ENCODE results near the gene SETBP1.
A peak's percentile ranks its signal among the peaks of the same experiment; 100 is the strongest.

The SETBP1 gene

DNA sequence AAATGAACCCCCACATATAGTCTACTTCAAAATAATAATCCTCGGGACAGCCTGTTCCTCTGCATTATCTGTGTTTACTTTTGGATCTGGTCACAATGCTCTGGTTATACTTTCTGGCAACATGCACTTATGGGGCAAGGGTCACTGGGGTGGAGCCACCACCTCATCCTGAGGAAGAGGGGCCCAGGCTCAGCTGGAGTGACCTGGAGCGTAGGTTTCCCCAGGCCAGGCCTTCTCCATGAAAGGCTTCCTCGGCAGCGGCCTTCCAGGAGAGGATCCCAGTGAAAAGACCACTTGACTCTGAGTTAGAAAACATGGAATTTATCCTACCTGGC is 237.4 kb downstream of the SETBP1 start:
- no peaks in the 10 kb centered on the region for H3K36me3 ChIP-seq (ENCODE audit: control insufficient read depth, insufficient read depth, low read length)
- no peaks in the 10 kb centered on the region for H3K9me3 ChIP-seq (ENCODE audit: control insufficient read depth, low read length)
- H3K4me1 ChIP-seq (ENCODE audit: control insufficient read depth, insufficient read depth, low read length) = no peaks in the 10 kb centered on the region
- no peak overlapping the region for H3K4me3 ChIP-seq (ENCODE audit: insufficient read depth, low read depth, low read length)
- H3K27ac ChIP-seq (ENCODE audit: insufficient read depth, low read depth, low read length, poor library complexity, severe bottlenecking) = no peak overlapping the region
- WGBS, 2 experiments = 90 to 94% methylated on average over 4 of the region's 4 CpGs
- no peaks in the 10 kb centered on the region for H3K27me3 ChIP-seq (ENCODE audit: control insufficient read depth, insufficient read depth, low read length, poor library complexity, severe bottlenecking)

DNA sequence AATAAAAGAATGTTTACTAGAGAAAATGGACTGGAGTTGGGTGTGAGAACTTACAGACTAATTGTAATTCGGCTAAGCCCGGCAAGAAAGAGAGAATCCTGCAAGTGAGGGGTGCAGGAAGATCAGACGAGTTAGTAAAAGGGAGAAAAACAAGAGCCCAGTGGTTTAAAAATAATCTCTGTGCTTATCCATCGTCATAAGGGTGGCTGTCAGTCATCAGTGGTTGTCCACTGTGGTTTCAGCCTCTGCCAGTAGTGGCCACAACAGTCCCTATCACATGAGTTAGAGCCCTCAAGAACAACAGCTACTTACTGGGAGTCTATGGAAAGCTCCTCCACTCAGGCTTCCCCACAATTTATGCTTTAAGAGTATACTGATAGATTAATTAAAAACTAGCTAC is 239.8 kb downstream of the SETBP1 start:
- H3K4me3 ChIP-seq (ENCODE audit: insufficient read depth, low read depth, low read length) = no peak overlapping the region
- 94 to 99% methylated on average over 4 of the region's 4 CpGs for WGBS, 2 experiments
- H3K36me3 ChIP-seq (ENCODE audit: control insufficient read depth, insufficient read depth, low read length) = no peaks in the 10 kb centered on the region
- no peak overlapping the region for H3K27ac ChIP-seq (ENCODE audit: insufficient read depth, low read depth, low read length, poor library complexity, severe bottlenecking)
- H3K9me3 ChIP-seq (ENCODE audit: control insufficient read depth, low read length) = no peaks in the 10 kb centered on the region
- no peaks in the 10 kb centered on the region for H3K4me1 ChIP-seq (ENCODE audit: control insufficient read depth, insufficient read depth, low read length)
- no peaks in the 10 kb centered on the region for H3K27me3 ChIP-seq (ENCODE audit: control insufficient read depth, insufficient read depth, low read length, poor library complexity, severe bottlenecking)

GRCh38 chr18:44921974-44922373 is 241.3 kb downstream of the SETBP1 start:
- Histone ChIP-seq H3K4me3 (ENCODE audit: insufficient read depth, low read depth, low read length) (no peak overlapping the region), H3K36me3 (ENCODE audit: control insufficient read depth, insufficient read depth, low read length) (no peaks in the 10 kb centered on the region), H3K27ac (ENCODE audit: insufficient read depth, low read depth, low read length, poor library complexity, severe bottlenecking) (no peak overlapping the region), H3K4me1 (ENCODE audit: control insufficient read depth, insufficient read depth, low read length) (no peaks in the 10 kb centered on the region), H3K27me3 (ENCODE audit: control insufficient read depth, insufficient read depth, low read length, poor library complexity, severe bottlenecking) (no peaks in the 10 kb centered on the region), H3K9me3 (ENCODE audit: control insufficient read depth, low read length) (no peaks in the 10 kb centered on the region)
- 94 to 100% methylated on average over 1 to 3 of the region's 3 CpGs for WGBS, 2 experiments

DNA sequence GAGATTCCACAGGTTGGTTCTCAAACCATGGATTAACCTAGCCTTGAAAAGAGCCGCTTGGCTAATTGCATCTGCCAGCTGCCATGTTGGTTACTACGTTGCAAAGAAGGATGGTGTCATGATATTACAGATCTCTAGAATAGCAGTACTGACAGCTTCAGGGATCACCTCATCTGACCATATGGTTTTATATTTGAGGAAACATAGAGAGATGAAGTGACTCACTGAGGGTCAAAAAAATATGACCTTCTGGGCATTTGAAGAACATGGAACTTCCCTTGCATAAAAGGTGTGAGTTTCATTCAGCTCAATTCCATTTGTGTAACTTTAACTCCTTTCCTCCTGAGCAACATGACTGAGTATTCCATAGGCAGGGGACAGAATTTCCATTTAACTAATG is 242.3 kb downstream of the SETBP1 start:
- WGBS, 2 experiments = 92 to 96% methylated on average over 2 of the region's 2 CpGs
- Histone ChIP-seq H3K36me3 (ENCODE audit: control insufficient read depth, insufficient read depth, low read length) (no peaks in the 10 kb centered on the region), H3K4me3 (ENCODE audit: insufficient read depth, low read depth, low read length) (no peak overlapping the region), H3K9me3 (ENCODE audit: control insufficient read depth, low read length) (no peaks in the 10 kb centered on the region), H3K27me3 (ENCODE audit: control insufficient read depth, insufficient read depth, low read length, poor library complexity, severe bottlenecking) (no peaks in the 10 kb centered on the region), H3K27ac (ENCODE audit: insufficient read depth, low read depth, low read length, poor library complexity, severe bottlenecking) (no peak overlapping the region), H3K4me1 (ENCODE audit: control insufficient read depth, insufficient read depth, low read length) (no peaks in the 10 kb centered on the region)

DNA sequence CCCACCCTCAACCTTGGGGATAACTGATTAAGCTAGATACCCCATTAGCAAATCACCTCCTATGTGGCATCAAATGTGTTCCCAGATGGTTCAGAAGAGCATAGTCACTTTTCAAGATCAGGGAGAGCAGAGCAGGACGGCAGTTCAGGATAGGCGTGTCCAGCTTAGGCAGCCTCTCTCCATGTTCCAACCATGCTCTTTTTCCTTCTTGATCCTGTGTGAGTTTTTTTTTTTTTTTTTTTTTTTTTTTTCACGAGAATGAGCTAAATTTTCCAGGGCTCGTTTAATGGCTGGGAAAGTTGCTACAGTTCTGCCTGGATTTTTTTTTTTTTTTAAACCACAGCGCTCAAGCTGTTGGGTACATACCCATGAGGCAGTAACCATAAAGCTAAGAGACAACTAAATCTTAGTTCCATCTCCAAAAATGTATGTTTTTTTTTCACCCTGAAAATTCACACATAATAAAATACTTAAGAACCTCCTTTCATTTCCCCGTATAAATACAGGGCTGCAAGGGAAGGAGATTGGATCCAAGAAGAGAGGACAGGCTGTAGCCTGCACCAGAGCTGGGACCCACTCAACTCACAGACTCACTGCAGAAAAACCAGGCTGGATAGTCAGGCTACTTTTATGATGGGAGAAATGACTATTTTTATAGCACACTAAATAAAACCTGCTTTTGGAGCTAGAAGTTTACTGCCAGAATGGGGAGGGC is 244.3 kb downstream of the SETBP1 start:
- Histone ChIP-seq H3K27ac (ENCODE audit: insufficient read depth, low read depth, low read length, poor library complexity, severe bottlenecking) (no peak overlapping the region), H3K36me3 (ENCODE audit: control insufficient read depth, insufficient read depth, low read length) (no peaks in the 10 kb centered on the region), H3K4me3 (ENCODE audit: insufficient read depth, low read depth, low read length) (no peak overlapping the region), H3K27me3 (ENCODE audit: control insufficient read depth, insufficient read depth, low read length, poor library complexity, severe bottlenecking) (no peaks in the 10 kb centered on the region), H3K9me3 (ENCODE audit: control insufficient read depth, low read length) (no peaks in the 10 kb centered on the region), H3K4me1 (ENCODE audit: control insufficient read depth, insufficient read depth, low read length) (no peaks in the 10 kb centered on the region)
- WGBS, 2 experiments = 89 to 92% methylated on average over 5 to 6 of the region's 6 CpGs

DNA sequence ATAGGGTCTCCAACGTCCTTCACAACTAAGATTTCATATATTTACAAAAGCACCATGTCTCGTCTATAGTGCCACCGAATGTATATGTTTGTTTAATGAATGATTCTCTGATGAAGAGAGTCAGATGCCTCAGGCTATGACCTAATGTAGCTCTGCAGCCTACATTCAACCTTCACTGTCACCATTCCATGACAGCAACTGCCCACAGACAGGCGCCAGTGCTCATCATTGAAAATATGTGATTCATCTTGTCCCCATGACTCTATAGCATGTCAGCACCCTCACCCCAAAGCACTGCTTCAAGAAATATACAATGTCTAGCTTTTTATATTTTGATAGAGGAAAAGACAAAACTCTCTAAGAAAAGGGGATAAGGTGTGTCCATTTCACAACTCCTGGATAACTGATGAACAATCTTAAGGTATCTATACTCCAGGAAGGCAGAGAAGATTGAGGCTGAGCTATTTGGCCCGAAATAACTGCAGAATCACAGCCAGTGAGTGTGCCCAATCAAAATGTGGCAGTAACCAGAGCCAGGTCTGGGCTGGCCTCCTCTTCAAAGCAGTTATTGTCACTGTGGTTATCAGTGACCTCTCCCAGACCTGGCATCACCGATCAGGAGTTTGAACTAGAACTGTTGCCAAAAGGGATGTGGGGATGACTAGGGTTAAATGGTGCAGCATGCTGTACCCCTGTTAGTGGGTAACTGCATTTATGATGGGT is 246.6 kb downstream of the SETBP1 start:
- 93 to 97% methylated on average over 4 to 5 of the region's 6 CpGs for WGBS, 2 experiments
- Histone ChIP-seq H3K4me1 (ENCODE audit: control insufficient read depth, insufficient read depth, low read length) (no peaks in the 10 kb centered on the region), H3K36me3 (ENCODE audit: control insufficient read depth, insufficient read depth, low read length) (no peaks in the 10 kb centered on the region), H3K4me3 (ENCODE audit: insufficient read depth, low read depth, low read length) (no peak overlapping the region), H3K9me3 (ENCODE audit: control insufficient read depth, low read length) (no peaks in the 10 kb centered on the region), H3K27ac (ENCODE audit: insufficient read depth, low read depth, low read length, poor library complexity, severe bottlenecking) (no peak overlapping the region), H3K27me3 (ENCODE audit: control insufficient read depth, insufficient read depth, low read length, poor library complexity, severe bottlenecking) (no peaks in the 10 kb centered on the region)

GRCh38 chr18:44934901-44935300 is 254.2 kb downstream of the SETBP1 start:
- H3K9me3 ChIP-seq (ENCODE audit: control insufficient read depth, low read length) = no peaks in the 10 kb centered on the region
- H3K4me1 ChIP-seq (ENCODE audit: control insufficient read depth, insufficient read depth, low read length) = peaks cover 20% of the 10 kb centered on the region
- WGBS, 2 experiments = 98 to 99% methylated on average over 2 of the region's 2 CpGs
- H3K4me3 ChIP-seq (ENCODE audit: insufficient read depth, low read depth, low read length) = no peak overlapping the region
- no peaks in the 10 kb centered on the region for H3K27me3 ChIP-seq (ENCODE audit: control insufficient read depth, insufficient read depth, low read length, poor library complexity, severe bottlenecking)
- H3K27ac ChIP-seq (ENCODE audit: insufficient read depth, low read depth, low read length, poor library complexity, severe bottlenecking) = no peak overlapping the region
- no peaks in the 10 kb centered on the region for H3K36me3 ChIP-seq (ENCODE audit: control insufficient read depth, insufficient read depth, low read length)

DNA sequence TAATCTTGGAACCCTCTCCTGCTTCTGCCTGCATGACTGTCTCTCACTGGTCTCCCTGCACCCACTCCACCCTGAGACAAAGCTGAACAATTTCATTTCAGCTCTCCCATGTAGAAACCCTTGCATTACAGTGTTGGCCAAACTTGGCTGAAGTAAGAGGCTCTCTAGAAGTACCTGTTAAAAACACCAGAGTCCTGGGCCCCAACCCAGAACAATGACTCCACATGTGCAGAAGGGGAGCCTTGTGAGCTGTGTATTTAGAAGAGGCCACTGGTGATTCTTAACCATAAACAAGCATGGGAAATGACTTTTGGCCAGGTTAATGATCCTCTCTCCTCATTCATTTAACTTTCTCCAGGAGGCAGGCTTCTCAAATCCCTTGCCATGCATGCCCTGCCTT is 254.8 kb downstream of the SETBP1 start:
- no peak overlapping the region for H3K4me3 ChIP-seq (ENCODE audit: insufficient read depth, low read depth, low read length)
- peaks cover 20% of the 10 kb centered on the region for H3K4me1 ChIP-seq (ENCODE audit: control insufficient read depth, insufficient read depth, low read length)
- H3K27ac ChIP-seq (ENCODE audit: insufficient read depth, low read depth, low read length, poor library complexity, severe bottlenecking) = no peak overlapping the region
- H3K27me3 ChIP-seq (ENCODE audit: control insufficient read depth, insufficient read depth, low read length, poor library complexity, severe bottlenecking) = no peaks in the 10 kb centered on the region
- H3K36me3 ChIP-seq (ENCODE audit: control insufficient read depth, insufficient read depth, low read length) = no peaks in the 10 kb centered on the region
- H3K9me3 ChIP-seq (ENCODE audit: control insufficient read depth, low read length) = no peaks in the 10 kb centered on the region

GRCh38 chr18:44936485-44936884 is 255.8 kb downstream of the SETBP1 start:
- H3K27ac ChIP-seq (ENCODE audit: insufficient read depth, low read depth, low read length, poor library complexity, severe bottlenecking) = no peak overlapping the region
- H3K4me1 ChIP-seq (ENCODE audit: control insufficient read depth, insufficient read depth, low read length) = peaks cover 20% of the 10 kb centered on the region
- no peaks in the 10 kb centered on the region for H3K36me3 ChIP-seq (ENCODE audit: control insufficient read depth, insufficient read depth, low read length)
- H3K4me3 ChIP-seq (ENCODE audit: insufficient read depth, low read depth, low read length) = no peak overlapping the region
- H3K27me3 ChIP-seq (ENCODE audit: control insufficient read depth, insufficient read depth, low read length, poor library complexity, severe bottlenecking) = no peaks in the 10 kb centered on the region
- 92 to 95% methylated on average over 6 of the region's 6 CpGs for WGBS, 2 experiments
- no peaks in the 10 kb centered on the region for H3K9me3 ChIP-seq (ENCODE audit: control insufficient read depth, low read length)

- no peaks in the 10 kb centered on the region for H3K9me3 ChIP-seq (ENCODE audit: control insufficient read depth, low read length)
- peak overlapping the region; percentile 22 for H3K27ac ChIP-seq (ENCODE audit: insufficient read depth, low read depth, low read length, poor library complexity, severe bottlenecking)
- H3K4me1 ChIP-seq (ENCODE audit: control insufficient read depth, insufficient read depth, low read length) = peaks cover 26% of the 10 kb centered on the region
- H3K4me3 ChIP-seq (ENCODE audit: insufficient read depth, low read depth, low read length) = no peak overlapping the region
- no peaks in the 10 kb centered on the region for H3K36me3 ChIP-seq (ENCODE audit: control insufficient read depth, insufficient read depth, low read length)
- 61 to 62% methylated on average over 11 to 12 of the region's 12 CpGs for WGBS, 2 experiments
- H3K27me3 ChIP-seq (ENCODE audit: control insufficient read depth, insufficient read depth, low read length, poor library complexity, severe bottlenecking) = no peaks in the 10 kb centered on the region
These were observed 257.5 kb downstream of the SETBP1 start for GRCh38 chr18:44937960-44938719.

Measured in ectodermal cell (in vitro differentiated cells).